Pancreas (tissue), 10 donors: ENCODE results near the gene PROC. TPM values are rescaled to one million over a fixed set of nuclear protein-coding genes. Genes with fewer than 3 reads are reported as not detected.

ENCODE experiments used
- ATAC-seq, 4 donors: fragments of 200-7000 bp; cut with Tn5 transposase; one replicate each; pipeline versions ENCODE4 v1.8.0 to v1.9.1; 2020; ENCODE audit warnings: mild to moderate bottlenecking in 4 of 4, moderate library complexity in 4 of 4
- DNase-seq, 6 donors: peaks; one replicate each; pipeline ENCODE4 v3.0.0-alpha.2; 2020
- FAIRE-seq: peaks from 2 replicates; lab custom pipeline; 2012; peaks lifted over from hg19 to GRCh38; lab: Jason Lieb, UNC
- H3K27ac ChIP-seq, 4 donors: fragments of 200-600 bp; sonication (generic); 1 replicate in 3 of 4; 2 replicates in 1 of 4; pipeline versions ENCODE4 v1.5.0 to v1.8.0; 2020
- H3K27me3 ChIP-seq, 4 donors: fragments of 200-600 bp; one replicate each; pipeline ENCODE4 v1.8.0; 2021
- H3K36me3 ChIP-seq, 3 donors: fragments of 200-600 bp; sonication (generic) in 1 of 3; one replicate each; pipeline versions ENCODE4 v1.5.0 to v1.8.0; 2020 to 2021
- H3K4me1 ChIP-seq, 3 donors: fragments of 200-600 bp; one replicate each; pipeline ENCODE4 v1.8.0; 2021
- H3K4me3 ChIP-seq, 4 donors: fragments of 200-600 bp; sonication (generic) in 2 of 4; one replicate each; pipeline versions ENCODE4 v1.5.0 to v1.8.0; 2020 to 2021
- H3K9me3 ChIP-seq, 4 donors: fragments of 200-600 bp; one replicate each; pipeline ENCODE4 v1.8.0; 2021
- CTCF ChIP-seq, 4 donors: fragments of 200-600 bp; sonication (generic) in 3 of 4; IDR thresholded peaks; one replicate each; pipeline versions ENCODE4 v1.5.0 to v1.8.0; 2021; ENCODE audit warnings: antibody characterized with exemption in 4 of 4
- WGBS, 2 donors: extraction: QIAGEN DNeasy Blood & Tissue Kit; methylation state at CpG; one replicate each; pipeline ENCODE4 v1.1.7; 2013; 5-methylcytosine and 5-hydroxymethylcytosine counted together
- intact Hi-C, 3 donors: fragments of 100-400 bp; cut with DNase I; formaldehyde crosslinking; loops; one replicate each; pipeline versions ENCODE4 v1.11.1 to v1.14.2; 2022
- polyA plus RNA-seq, 2 donors: library from polyadenylated mRNA; stranded (reverse); fragments of 200-250 nt; gene quantifications; one replicate each; pipeline ENCODE4 v1.2.3, GENCODE V29; 2013
- total RNA-seq, 6 donors: library from RNA; stranded (reverse); fragmentation: NEBNext Ultra II Directional in 4 of 6; extraction: Animal tissue kit (Norgen Biotek cat#: 25700) in 4 of 6; gene quantifications; one replicate each; pipeline versions ENCODE4 v1.2.1 to v1.2.4, GENCODE V29; 2021 to 2023
- donor health status: healthy with polysubstance abuse.
- donor health status: DM: no; HTN: no; CAD: no; lungs with moderate emphysema.
- donor health status: DM: no; HTN: no; CAD: no.
- donor health status: control.
- donor health status: control.
- donor health status: Bipolar disorder and iron deficiency.
- donor health status: DM: yes; HTN: yes; CAD: no.
- donor health status: DM: no; HTN: no; CAD: no.
- donor health status: DM: no; HTN: no; CAD: no.
- donor health status: DM: yes; HTN: yes; CAD: no.

PROC gene
- total and polyA plus RNA-seq, 8 donors = 0.26 to 3.2 (median 0.86) TPM; not detected in 3

GRCh38 chr2:127376257-127376656 lies 42.0 kb upstream of the PROC start:
- no peak for FAIRE-seq
- Histone ChIP-seq H3K36me3 (no peaks in the 10 kb centered on the region), H3K9me3 (no peaks in the 10 kb centered on the region), H3K4me1 (no peaks in the 10 kb centered on the region), H3K4me3 (no peak overlapping the region), H3K27ac (no peak overlapping the region), H3K27me3 (no peaks in the 10 kb centered on the region)
- ATAC-seq = no peak
- no peak for TF ChIP-seq CTCF (IDR thresholded peaks at IDR 0.05)
- no peak for DNase-seq
- intact Hi-C loops = no loop called here
- 74 to 75% methylated on average over 8 of the region's 8 CpGs for WGBS, 2 donors

GRCh38 chr2:127377262-127377661 lies 41.0 kb upstream of the PROC start:
- Histone ChIP-seq H3K4me3 (no peak overlapping the region), H3K36me3 (no peaks in the 10 kb centered on the region), H3K27me3 (no peaks in the 10 kb centered on the region), H3K9me3 (no peaks in the 10 kb centered on the region), H3K27ac (no peak overlapping the region), H3K4me1 (no peaks in the 10 kb centered on the region)
- ATAC-seq (no peak), DNase-seq (no peak), FAIRE-seq (no peak)
- 95 to 100% methylated on average over 1 of the region's 1 CpG for WGBS, 2 donors
- intact Hi-C loops = no loop called here
- TF ChIP-seq CTCF (IDR thresholded peaks at IDR 0.05) = no peak

- FAIRE-seq (no peak), ATAC-seq (no peak), DNase-seq (no peak)
- H3K36me3 ChIP-seq = no peaks in the 10 kb centered on the region
- H3K4me1 ChIP-seq = no peaks in the 10 kb centered on the region
- H3K27me3 ChIP-seq = no peaks in the 10 kb centered on the region
- WGBS, 2 donors = 95 to 97% methylated on average over 6 of the region's 6 CpGs
- H3K4me3 ChIP-seq = no peak overlapping the region
- no peaks in the 10 kb centered on the region for H3K9me3 ChIP-seq
- TF ChIP-seq CTCF (IDR thresholded peaks at IDR 0.05) = no peak
- no peak overlapping the region for H3K27ac ChIP-seq
- intact Hi-C loops = no loop called here
Observed at GRCh38 chr2:127378720-127379119, 39.5 kb upstream of the PROC start.

- no peaks in the 10 kb centered on the region for H3K4me1 ChIP-seq
- H3K9me3 ChIP-seq = no peaks in the 10 kb centered on the region
- intact Hi-C loops = no loop called here
- no peaks in the 10 kb centered on the region for H3K36me3 ChIP-seq
- H3K27ac ChIP-seq = no peak overlapping the region
- no peak for TF ChIP-seq CTCF (IDR thresholded peaks at IDR 0.05)
- FAIRE-seq (no peak), DNase-seq (no peak), ATAC-seq (no peak)
- WGBS, 2 donors = 82 to 85% methylated on average over 4 of the region's 4 CpGs
- H3K4me3 ChIP-seq = no peak overlapping the region
- no peaks in the 10 kb centered on the region for H3K27me3 ChIP-seq
Observed at GRCh38 chr2:127379712-127380355, 38.4 kb upstream of the PROC start.

GRCh38 chr2:127381762-127382161 lies 36.5 kb upstream of the PROC start:
- intact Hi-C loops = no loop called here
- peaks cover 0 to 17% (median 16%) of the 10 kb centered on the region in 3 donors for H3K4me1 ChIP-seq
- H3K9me3 ChIP-seq = no peaks in the 10 kb centered on the region
- FAIRE-seq (no peak), ATAC-seq (no peak), DNase-seq (no peak)
- H3K27ac ChIP-seq = no peak overlapping the region
- H3K4me3 ChIP-seq = no peak overlapping the region
- WGBS, 2 donors = 46 to 51% methylated on average over 5 of the region's 5 CpGs
- no peak for TF ChIP-seq CTCF (IDR thresholded peaks at IDR 0.05)
- no peaks in the 10 kb centered on the region for H3K36me3 ChIP-seq
- H3K27me3 ChIP-seq = no peaks in the 10 kb centered on the region
